ENCODE measurements around the gene DHRS2.
"Not testable (repeated sequence)": the region's sequence is repeated elsewhere in the genome, so short reads cannot be mapped to it uniquely, and the experiment has no call there.

The DHRS2 gene

GRCh38 chr14:23636317-23637211 lies at the start of gene DHRS2:
Gene DHRS2, plus strand, starts transcription at chr14:23636364. Its CDS starts 2,501 bp downstream, at chr14:23638865.
- H3K4me3 ChIP-seq: no peak within 1 kb of the TSS
- no peak within 1 kb of the TSS for H3K27ac ChIP-seq

- Histone ChIP-seq H3K4me3 (no peak overlapping the region), H3K27ac (no peak overlapping the region)
Observed at GRCh38 chr14:23588884-23589598, 47.1 kb upstream of the DHRS2 start.

- Histone ChIP-seq H3K27ac (no peak overlapping the region), H3K4me3 (no peak overlapping the region)
Observed at GRCh38 chr14:23589606-23590005, 46.6 kb upstream of the DHRS2 start.

GRCh38 chr14:23590198-23590597 lies 46.0 kb upstream of the DHRS2 start:
- Histone ChIP-seq H3K4me3 (no peak overlapping the region), H3K27ac (no peak overlapping the region)

- H3K4me3 ChIP-seq, H3K27ac ChIP-seq: not testable (repeated sequence)
Observed at GRCh38 chr14:23594191-23594590, 42.0 kb upstream of the DHRS2 start.

- no peak overlapping the region for H3K27ac ChIP-seq
- H3K4me3 ChIP-seq: no peak overlapping the region
Observed at GRCh38 chr14:23600322-23600707, 35.8 kb upstream of the DHRS2 start.

GRCh38 chr14:23600806-23601205 lies 35.4 kb upstream of the DHRS2 start:
- H3K4me3 ChIP-seq: no peak overlapping the region
- H3K27ac ChIP-seq: no peak overlapping the region

GRCh38 chr14:23601424-23601823 lies 34.7 kb upstream of the DHRS2 start:
- Histone ChIP-seq H3K27ac (no peak overlapping the region), H3K4me3 (no peak overlapping the region)

GRCh38 chr14:23601845-23602180 lies 34.4 kb upstream of the DHRS2 start:
- no peak overlapping the region for H3K4me3 ChIP-seq

GRCh38 chr14:23602181-23603095 lies 33.7 kb upstream of the DHRS2 start:
- Histone ChIP-seq H3K27ac (no peak overlapping the region), H3K4me3 (no peak overlapping the region)

More at GRCh38 chr14:23601845-23602180, 34.4 kb upstream of the DHRS2 start:
- no peak overlapping the region for H3K27ac ChIP-seq

- Histone ChIP-seq H3K4me3 (no peak overlapping the region), H3K27ac (no peak overlapping the region)
Observed at GRCh38 chr14:23603103-23603502, 33.1 kb upstream of the DHRS2 start.

- H3K27ac ChIP-seq: no peak overlapping the region
- H3K4me3 ChIP-seq: no peak overlapping the region
Observed at GRCh38 chr14:23604148-23604547, 32.0 kb upstream of the DHRS2 start.

GRCh38 chr14:23604675-23605170 lies 31.4 kb upstream of the DHRS2 start:
- Histone ChIP-seq H3K4me3 (no peak overlapping the region), H3K27ac (no peak overlapping the region)

GRCh38 chr14:23605931-23606585 lies 30.1 kb upstream of the DHRS2 start:
- Histone ChIP-seq H3K4me3 (no peak overlapping the region), H3K27ac (no peak overlapping the region)

- no peak overlapping the region for H3K4me3 ChIP-seq
- no peak overlapping the region for H3K27ac ChIP-seq
Observed at GRCh38 chr14:23608454-23608853, 27.7 kb upstream of the DHRS2 start.

- H3K4me3 ChIP-seq: no peak overlapping the region
- no peak overlapping the region for H3K27ac ChIP-seq
Observed at GRCh38 chr14:23609001-23609400, 27.2 kb upstream of the DHRS2 start.

GRCh38 chr14:23609411-23610089 lies 26.6 kb upstream of the DHRS2 start:
- not testable (repeated sequence) for H3K4me3 ChIP-seq

GRCh38 chr14:23610090-23610814 lies 25.9 kb upstream of the DHRS2 start:
- peak overlapping the region in 13 of 21 experiments; percentile 31 to 87 (median 60) for H3K27ac ChIP-seq
- H3K4me3 ChIP-seq: no peak overlapping the region

More at GRCh38 chr14:23609411-23610089, 26.6 kb upstream of the DHRS2 start:
- peak overlapping the region in 11 of 21 experiments; percentile 17 to 87 (median 63) for H3K27ac ChIP-seq
